GM23338 (cell line): ENCODE results near the gene RBL1. TPM values are rescaled to one million over a fixed set of nuclear protein-coding genes. Genes with fewer than 3 reads are reported as not detected.

Experiments used
- ATAC-seq: fragments of 200-7000 bp; cut with Tn5 transposase; 3 replicates; pipeline ENCODE4 v1.9.1; 2020
- DNase-seq: peaks from one replicate; pipeline ENCODE4 v3.0.0-alpha.2; 2015; ENCODE audit warnings: low spot score
- H2AFZ ChIP-seq: fragments of 200-600 bp; sonication (generic); 2 replicates; pipeline ENCODE4 v1.8.0; 2016; ENCODE audit warnings: antibody characterized with exemption, mild to moderate bottlenecking, moderate library complexity
- H3F3A ChIP-seq: fragments of 200-600 bp; sonication (generic); replicated peaks from 2 replicates; pipeline ENCODE4 v1.8.0; 2017; ENCODE audit warnings: antibody characterized with exemption, mixed run types, low read depth
- H3K27ac ChIP-seq: fragments of 200-600 bp; sonication (generic); 2 replicates; pipeline ENCODE4 v1.6.1; 2016; ENCODE audit warnings: low read depth
- H3K27me3 ChIP-seq: fragments of 200-600 bp; sonication (generic); 2 replicates; pipeline ENCODE4 v1.8.0; 2016; ENCODE audit warnings: mild to moderate bottlenecking, mixed run types, moderate library complexity; ENCODE audit not compliant: insufficient read depth
- H3K36me3 ChIP-seq: fragments of 200-600 bp; sonication (generic); 2 replicates; pipeline ENCODE4 v1.8.0; 2016; ENCODE audit warnings: mild to moderate bottlenecking; ENCODE audit not compliant: insufficient read depth
- H3K4me1 ChIP-seq: fragments of 200-600 bp; sonication (generic); 2 replicates; pipeline ENCODE4 v1.8.0; 2016; ENCODE audit warnings: mild to moderate bottlenecking, moderate library complexity; ENCODE audit not compliant: insufficient read depth
- H3K4me2 ChIP-seq: fragments of 200-600 bp; sonication (generic); 2 replicates; pipeline ENCODE4 v1.7.1; 2017; ENCODE audit warnings: mixed run types
- H3K4me3 ChIP-seq: fragments of 200-600 bp; sonication (generic); 2 replicates; pipeline ENCODE4 v1.6.1; 2016; ENCODE audit warnings: mixed run types
- H3K79me2 ChIP-seq: fragments of 200-600 bp; sonication (generic); replicated peaks from 2 replicates; pipeline ENCODE4 v1.8.0; 2017; ENCODE audit warnings: mild to moderate bottlenecking; ENCODE audit not compliant: insufficient read depth
- H3K9me2 ChIP-seq: fragments of 200-600 bp; sonication (generic); 2 replicates; pipeline ENCODE4 v1.8.0; 2017; ENCODE audit not compliant: insufficient read depth
- H4K20me1 ChIP-seq: fragments of 200-600 bp; sonication (generic); replicated peaks from 2 replicates; pipeline ENCODE4 v1.8.0; 2017; ENCODE audit warnings: mild to moderate bottlenecking; ENCODE audit not compliant: insufficient read depth
- H3K27ac Mint-ChIP-seq: 2 replicates; pipeline ENCODE4 v1.8.0; 2020; ENCODE audit warnings: inconsistent platforms, mild to moderate bottlenecking, moderate library complexity, mixed read lengths
- H3K27me3 Mint-ChIP-seq: 3 replicates; pipeline ENCODE4 v1.8.0; 2022; ENCODE audit warnings: low read depth, mild to moderate bottlenecking, moderate library complexity, mixed read lengths, inconsistent platforms; ENCODE audit not compliant: insufficient read depth, poor library complexity
- H3K36me3 Mint-ChIP-seq: 3 replicates; pipeline ENCODE4 v1.8.0; 2021; ENCODE audit warnings: low read depth, mild to moderate bottlenecking, inconsistent platforms, moderate library complexity, mixed read lengths
- H3K4me1 Mint-ChIP-seq: 3 replicates; pipeline ENCODE4 v1.8.0; 2020; ENCODE audit warnings: mild to moderate bottlenecking, inconsistent platforms, mixed read lengths
- H3K4me3 Mint-ChIP-seq: 3 replicates; pipeline ENCODE4 v1.8.0; 2021; ENCODE audit warnings: moderate library complexity, mild to moderate bottlenecking, inconsistent platforms, mixed read lengths
- H3K9me3 Mint-ChIP-seq: 3 replicates; pipeline ENCODE4 v1.8.0; 2020; ENCODE audit warnings: moderate library complexity, mild to moderate bottlenecking, inconsistent platforms, mixed read lengths
- CREB1 ChIP-seq: fragments of 250-450 bp; sonication (Bioruptor Pico); IDR thresholded peaks from 2 replicates; pipeline ENCODE4 v1.5.0; 2020; ENCODE audit warnings: low read depth, mild to moderate bottlenecking, moderate library complexity
- CTCF ChIP-seq, 2 experiments: fragments of 200-600 bp in 1 of 2; sonication (generic) in 1 of 2; conservative IDR thresholded peaks; 2 replicates each; pipeline versions ENCODE4 v1.5.1 to v1.6.1; 2016 to 2017; ENCODE audit warnings: antibody characterized with exemption in 2 of 2, low read depth in 2 of 2, mild to moderate bottlenecking in 2 of 2, moderate library complexity in 1 of 2
- ETS1 ChIP-seq: IDR thresholded peaks from 2 replicates; pipeline ENCODE4 v1.6.1; 2016; ENCODE audit warnings: antibody characterized with exemption
- EZH2phosphoT487 ChIP-seq: fragments of 200-600 bp; sonication (generic); IDR thresholded peaks from one replicate; pipeline ENCODE4 v1.8.1; 2018; ENCODE audit warnings: antibody characterized with exemption; ENCODE audit not compliant: unreplicated experiment
- REST ChIP-seq: IDR thresholded peaks from one replicate; pipeline ENCODE4 v1.6.1; 2018; ENCODE audit warnings: antibody characterized with exemption; ENCODE audit not compliant: unreplicated experiment
- STAT1 ChIP-seq: IDR thresholded peaks from one replicate; pipeline ENCODE4 v1.6.1; 2016; ENCODE audit warnings: antibody characterized with exemption; ENCODE audit not compliant: unreplicated experiment
- ZNF114 ChIP-seq: fragments of 250-450 bp; sonication (Bioruptor Pico); IDR thresholded peaks from 2 replicates; pipeline ENCODE4 v1.5.0; 2020; ENCODE audit warnings: mild to moderate bottlenecking, moderate library complexity
- ZNF462 ChIP-seq: fragments of 250-450 bp; sonication (Bioruptor Pico); IDR thresholded peaks from 2 replicates; pipeline ENCODE4 v1.5.0; 2020; ENCODE audit warnings: mild to moderate bottlenecking, moderate library complexity
- polyA plus RNA-seq: library from polyadenylated mRNA; unstranded; fragments of >200 nt; fragmentation: Nextera tagmentation; extraction: Ambion mirVana; gene quantifications from 2 replicates; pipeline ENCODE4 v1.2.1, GENCODE V29; 2016
- total RNA-seq: library from RNA; depleted of rRNA; stranded (reverse); fragments of >200 nt; shearing (Covaris generic); gene quantifications from 2 replicates; pipeline ENCODE4 v1.2.3, GENCODE V29; 2014

Gene RBL1
- total and polyA plus RNA-seq, 2 experiments from 2014 or later: 6.4 to 12.6 TPM

GRCh38 chr20:36969051-36969450 lies 126.7 kb downstream of the RBL1 start:
- no peak overlapping the region for H3K4me3 ChIP-seq
- no peak overlapping the region for H3K27ac ChIP-seq
- H3F3A ChIP-seq: no peaks in the 10 kb centered on the region
- Mint-ChIP-seq H3K4me1 (peaks cover 4% of the 10 kb centered on the region; the same call in 1 of the 3 replicates), H3K9me3 (no peaks in the 10 kb centered on the region), H3K27ac (no peak overlapping the region), H3K4me3 (no peak overlapping the region), H3K27me3 (peaks cover 4% of the 10 kb centered on the region), H3K36me3 (no peaks in the 10 kb centered on the region; the same call in 2 of the 3 replicates)
- ATAC-seq: no peak
- H3K79me2 ChIP-seq: no peaks in the 10 kb centered on the region
- H4K20me1 ChIP-seq: no peaks in the 10 kb centered on the region
- H3K9me2 ChIP-seq: no peaks in the 10 kb centered on the region
- H2AFZ ChIP-seq: peak overlapping the region; percentile 90
- TF ChIP-seq ZNF114 (CRISPR knock-in tag) (no peak), EZH2phosphoT487 (no peak), CTCF (conservative IDR thresholded peaks at IDR 0.05; ENCODE audit: low read depth in 2 of 2) (no peak), CREB1 (CRISPR knock-in tag) (no peak), STAT1 (no peak), ZNF462 (no peak), REST (no peak), ETS1 (no peak)
- 0 out of 2 replicates have a peak, but pooled peaks cover 4% of the 10 kb centered on the region for H3K4me1 ChIP-seq
- H3K4me2 ChIP-seq: no peak overlapping the region
- no peaks in the 10 kb centered on the region for H3K36me3 ChIP-seq
- H3K27me3 ChIP-seq: no peaks in the 10 kb centered on the region
- DNase-seq: no peak
